ENCODE measurements around the gene MMP2. TPM values are rescaled to one million over a fixed set of nuclear protein-coding genes. Genes with fewer than 3 reads are reported as not detected.

MMP2 gene
- total RNA-seq, 1 donor from 2014 or later, result 1,246 TPM

GRCh38 chr16:55434000-55434399 is 45.0 kb upstream of the MMP2 start:
- Histone ChIP-seq H3K9me3 (ENCODE audit: insufficient read depth, low read depth, low read length) (no peaks in the 10 kb centered on the region), H3K27me3 (ENCODE audit: insufficient read depth, low read length) (peaks cover 2% of the 10 kb centered on the region), H3K4me1 (ENCODE audit: insufficient read depth, low read length) (no peaks in the 10 kb centered on the region), H3K4me2 (ENCODE audit: low read length) (no peak overlapping the region), H3K27ac (ENCODE audit: low read depth, low read length) (no peak overlapping the region), H4K20me1 (ENCODE audit: insufficient read depth, low read length) (no peaks in the 10 kb centered on the region), H3K4me3 (ENCODE audit: insufficient read depth, low read depth, low read length) (no peak overlapping the region), H3K79me2 (ENCODE audit: insufficient read depth, low read length) (no peaks in the 10 kb centered on the region), H3K9ac (ENCODE audit: low read length) (no peak overlapping the region), H3K36me3 (ENCODE audit: insufficient read depth, low read length) (no peaks in the 10 kb centered on the region), H2AFZ (ENCODE audit: low read depth, low read length) (no peak overlapping the region)
- TF ChIP-seq CTCF (IDR thresholded peaks at IDR 0.05; ENCODE audit: insufficient read depth, low read depth, low read length) (no peak), EZH2 (IDR thresholded peaks at IDR 0.05; ENCODE audit: insufficient read depth, low read length) (no peak)
- Mint-ChIP-seq H3K27ac (ENCODE audit: unreplicated experiment) (no peak overlapping the region), H3K4me1 (ENCODE audit: low read depth, unreplicated experiment) (peaks cover 3% of the 10 kb centered on the region), H3K27me3 (ENCODE audit: low read depth, unreplicated experiment) (peaks cover 27% of the 10 kb centered on the region), H3K9me3 (ENCODE audit: unreplicated experiment) (no peaks in the 10 kb centered on the region), H3K4me3 (ENCODE audit: unreplicated experiment) (no peak overlapping the region), H3K36me3 (ENCODE audit: low read depth, unreplicated experiment) (no peaks in the 10 kb centered on the region)
- FAIRE-seq, result no peak
- DNase-seq (ENCODE audit: low read depth), result no peak

- H3K9me3 ChIP-seq (ENCODE audit: insufficient read depth, low read depth, low read length), result no peaks in the 10 kb centered on the region
Measured at GRCh38 chr16:55435387-55435786, 43.6 kb upstream of the MMP2 start.

More at GRCh38 chr16:55435387-55435786, 43.6 kb upstream of the MMP2 start:
- Mint-ChIP-seq H3K27ac (ENCODE audit: unreplicated experiment) (no peak overlapping the region), H3K27me3 (ENCODE audit: low read depth, unreplicated experiment) (peaks cover 35% of the 10 kb centered on the region), H3K9me3 (ENCODE audit: unreplicated experiment) (no peaks in the 10 kb centered on the region), H3K4me3 (ENCODE audit: unreplicated experiment) (no peak overlapping the region), H3K4me1 (ENCODE audit: low read depth, unreplicated experiment) (peaks cover 3% of the 10 kb centered on the region), H3K36me3 (ENCODE audit: low read depth, unreplicated experiment) (no peaks in the 10 kb centered on the region)
- no peak for FAIRE-seq
- no peak overlapping the region for H3K4me3 ChIP-seq (ENCODE audit: insufficient read depth, low read depth, low read length)
- no peak overlapping the region for H2AFZ ChIP-seq (ENCODE audit: low read depth, low read length)
- no peaks in the 10 kb centered on the region for H3K27me3 ChIP-seq (ENCODE audit: insufficient read depth, low read length)
- H3K4me1 ChIP-seq (ENCODE audit: insufficient read depth, low read length), result no peaks in the 10 kb centered on the region
- DNase-seq (ENCODE audit: low read depth), result no peak
- TF ChIP-seq EZH2 (IDR thresholded peaks at IDR 0.05; ENCODE audit: insufficient read depth, low read length), result no peak
- TF ChIP-seq CTCF (IDR thresholded peaks at IDR 0.05; ENCODE audit: insufficient read depth, low read depth, low read length), result no peak
- H3K79me2 ChIP-seq (ENCODE audit: insufficient read depth, low read length), result no peaks in the 10 kb centered on the region
- no peaks in the 10 kb centered on the region for H4K20me1 ChIP-seq (ENCODE audit: insufficient read depth, low read length)
- no peak overlapping the region for H3K27ac ChIP-seq (ENCODE audit: low read depth, low read length)
- H3K36me3 ChIP-seq (ENCODE audit: insufficient read depth, low read length), result no peaks in the 10 kb centered on the region
- H3K4me2 ChIP-seq (ENCODE audit: low read length), result no peak overlapping the region
- no peak overlapping the region for H3K9ac ChIP-seq (ENCODE audit: low read length)
